Left cardiac atrium (tissue), 4 donors: ENCODE results near the gene NOTCH1. TPM values are rescaled to one million over a fixed set of nuclear protein-coding genes. Genes with fewer than 3 reads are reported as not detected.

Experiments
- ATAC-seq, 2 donors: fragments of 200-7000 bp; cut with Tn5 transposase; one replicate each; pipeline ENCODE4 v1.9.1; 2020; ENCODE audit warnings: mild to moderate bottlenecking in 2 of 2, moderate library complexity in 2 of 2
- DNase-seq: peaks from one replicate; pipeline ENCODE4 v3.0.0-alpha.2; 2020
- intact Hi-C, 2 donors: fragments of 100-400 bp; cut with DNase I; formaldehyde crosslinking; loops; one replicate each; pipeline versions ENCODE4 v1.14.1 to v1.15.1; 2022 to 2023
- total RNA-seq, 2 donors: library from RNA; stranded (reverse); fragmentation: NEBNext Ultra II Directional; extraction: Animal tissue kit (Norgen Biotek cat#: 25700); gene quantifications; one replicate each; pipeline ENCODE4 v1.2.1, GENCODE V29; 2021
- donor health status: DM: no; HTN: yes; CAD: no.
- donor health status: DM: no; HTN: yes; CAD: no; lungs with severe emphysema.
- donor health status: DM: yes; HTN: yes; CAD: no.
- donor health status: Dilated cardiomyopathy.

The NOTCH1 gene
- total RNA-seq, 2 donors from 2014 or later = 22.7 to 36.0 TPM

DNA sequence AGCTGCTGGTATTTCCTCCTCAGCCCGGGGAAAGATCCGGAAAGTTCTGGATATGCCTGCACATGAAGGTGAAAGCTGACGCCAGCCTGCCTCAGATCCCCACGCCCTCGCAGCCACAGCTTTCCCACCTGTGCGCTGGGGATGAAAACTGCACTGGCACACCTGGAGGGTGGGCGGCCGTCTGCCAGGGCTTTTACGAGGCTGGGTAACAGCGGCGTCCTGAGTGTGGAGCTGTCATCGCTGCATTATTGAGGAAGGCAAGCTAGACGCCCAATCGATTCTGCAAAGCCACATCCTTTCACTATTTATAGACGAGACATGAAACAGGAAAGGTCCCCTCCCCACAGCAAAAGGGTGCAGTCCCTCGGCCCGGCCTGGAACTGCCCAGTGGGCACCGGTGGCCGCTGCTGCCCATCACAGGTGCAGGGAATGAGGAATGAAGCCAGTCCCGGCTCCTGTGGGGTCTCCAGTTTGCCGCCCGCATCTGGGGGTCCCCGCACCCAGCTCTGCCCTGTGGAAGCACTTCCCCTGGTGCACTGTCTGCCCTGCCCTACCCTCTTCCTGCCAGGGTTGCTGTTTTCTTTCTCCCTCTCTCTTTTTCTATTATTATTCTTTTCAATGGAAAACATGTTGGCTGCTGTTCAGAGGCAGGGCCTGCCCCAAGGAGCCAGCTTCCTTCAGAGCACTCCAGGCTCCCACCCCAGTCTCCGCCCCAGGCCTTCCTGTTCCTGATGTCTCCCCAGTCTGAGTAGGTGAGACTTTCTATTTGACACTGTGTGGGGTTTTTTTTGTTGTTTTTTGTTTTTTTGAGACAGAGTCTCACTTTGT, 7.0 kb downstream of the NOTCH1 start:
- ATAC-seq (peak in 1 of 2 donors; percentile 53), DNase-seq (peak; percentile 80)
- intact Hi-C loops = no loop called here

DNA sequence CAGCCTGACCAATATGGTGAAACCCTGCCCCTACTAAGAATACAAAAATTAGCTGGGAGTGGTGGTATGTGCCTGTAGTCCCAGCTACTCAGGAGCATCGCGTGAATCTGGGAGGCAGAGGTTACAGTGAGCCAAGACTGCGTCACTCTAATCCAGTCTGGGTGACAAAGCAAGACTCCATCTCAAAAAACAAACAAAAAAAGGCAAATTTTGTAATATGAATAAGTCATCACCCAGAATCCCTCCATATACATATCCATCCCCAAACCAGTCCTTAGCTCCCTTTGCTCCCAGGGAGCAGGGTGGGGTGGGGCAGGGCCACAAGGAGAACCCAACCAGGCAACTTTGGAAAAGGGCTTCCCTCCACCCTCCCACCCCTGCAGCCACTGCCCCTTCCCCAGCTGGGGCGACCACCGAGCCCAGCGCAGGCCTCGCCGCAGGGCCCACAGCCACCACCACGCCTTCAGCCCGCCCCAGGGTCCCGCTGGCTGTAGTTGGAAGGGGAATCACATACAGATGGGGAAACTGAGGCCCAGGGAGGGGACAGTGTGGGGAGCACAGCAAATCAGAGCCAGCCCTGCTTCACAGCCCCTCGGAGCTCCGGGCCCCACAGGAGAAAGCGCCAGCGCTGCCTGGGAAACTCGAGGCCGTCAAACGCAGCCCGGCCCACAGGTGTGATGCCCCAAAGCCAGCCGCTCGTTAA, 7.8 kb downstream of the NOTCH1 start:
- ATAC-seq (no peak), DNase-seq (no peak)
- intact Hi-C loops = no loop called here

DNA sequence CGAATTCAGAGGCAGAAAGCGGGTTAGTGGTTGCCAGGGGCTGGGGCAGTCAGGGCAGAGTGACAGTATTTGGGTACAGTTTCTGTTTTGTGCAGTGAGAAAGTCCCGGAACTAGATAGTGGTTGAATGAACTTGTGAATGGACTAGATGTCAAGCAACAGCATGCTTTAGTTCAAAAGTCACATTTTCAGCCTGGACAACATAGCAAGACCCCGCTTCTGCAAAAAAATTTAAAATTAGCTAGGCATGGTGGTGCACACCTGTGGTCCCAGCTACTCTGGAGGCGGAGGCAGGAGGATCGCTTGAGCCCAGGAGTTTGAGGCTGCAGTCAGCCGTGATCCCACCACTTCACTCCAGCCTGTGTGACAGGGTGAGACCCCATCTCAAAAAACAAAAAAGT, 8.4 kb downstream of the NOTCH1 start:
- DNase-seq (no peak), ATAC-seq (no peak)
- intact Hi-C loops = no loop called here

DNA sequence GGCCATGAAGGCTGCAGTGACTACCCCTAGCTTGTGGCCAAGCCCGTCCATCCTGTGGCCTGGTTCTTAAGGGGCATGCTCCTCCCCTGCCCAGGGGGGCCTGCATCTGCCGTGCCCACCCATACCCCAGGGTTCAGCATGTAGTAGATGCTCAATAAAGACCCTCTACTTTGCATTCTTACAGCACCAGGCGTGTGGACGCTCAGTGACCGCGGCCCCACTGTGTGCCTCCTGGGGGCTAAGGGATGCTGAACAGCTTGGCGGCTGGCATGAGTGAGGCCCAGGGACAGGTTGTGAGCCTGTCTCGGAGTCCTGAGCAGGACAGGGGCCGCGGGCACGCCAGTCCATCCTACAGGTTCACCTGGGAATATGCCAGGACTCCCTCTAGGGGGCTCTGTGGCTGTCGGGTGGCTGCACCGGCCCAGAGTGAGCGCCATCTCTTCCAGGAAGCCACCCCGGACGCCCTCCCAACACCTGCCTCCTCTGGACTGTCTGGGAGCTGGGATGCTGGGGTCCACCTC, 9.1 kb downstream of the NOTCH1 start:
- no peak for DNase-seq
- no peak for ATAC-seq
- intact Hi-C loops = no loop called here

DNA sequence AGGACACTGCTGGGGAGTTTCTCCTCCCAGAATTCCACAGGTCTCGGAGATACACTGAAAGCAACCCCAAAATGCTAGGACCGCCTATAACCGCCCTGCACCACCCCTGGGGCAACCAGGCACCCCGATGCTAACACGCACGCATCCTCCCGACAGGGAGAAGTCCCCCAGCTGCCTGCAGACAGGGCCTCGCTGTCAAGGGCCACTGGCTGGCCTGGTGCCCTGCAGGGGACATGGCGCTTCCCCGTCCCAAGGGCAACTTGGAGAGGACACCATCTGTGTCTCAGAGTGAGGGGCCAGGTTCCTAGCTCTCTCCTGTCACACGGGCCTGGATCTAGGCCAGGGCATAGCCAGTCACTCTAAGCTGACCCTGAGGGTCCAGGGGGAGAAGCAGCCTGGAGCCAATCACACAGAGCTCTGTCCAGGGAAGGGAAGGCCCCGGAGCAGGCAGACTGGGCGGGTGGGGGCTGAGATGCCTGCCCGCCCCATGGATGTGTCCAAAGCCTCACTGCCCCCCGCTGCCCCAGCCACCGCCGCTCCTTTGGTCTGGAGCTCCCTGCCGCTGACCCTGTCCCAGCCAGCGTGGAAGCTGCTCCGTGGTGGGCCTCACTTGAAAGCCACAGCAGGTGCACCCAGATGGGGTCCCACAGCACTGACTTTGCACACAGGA, 9.7 kb downstream of the NOTCH1 start:
- intact Hi-C loops = no loop called here
- no peak for ATAC-seq
- DNase-seq = no peak

DNA sequence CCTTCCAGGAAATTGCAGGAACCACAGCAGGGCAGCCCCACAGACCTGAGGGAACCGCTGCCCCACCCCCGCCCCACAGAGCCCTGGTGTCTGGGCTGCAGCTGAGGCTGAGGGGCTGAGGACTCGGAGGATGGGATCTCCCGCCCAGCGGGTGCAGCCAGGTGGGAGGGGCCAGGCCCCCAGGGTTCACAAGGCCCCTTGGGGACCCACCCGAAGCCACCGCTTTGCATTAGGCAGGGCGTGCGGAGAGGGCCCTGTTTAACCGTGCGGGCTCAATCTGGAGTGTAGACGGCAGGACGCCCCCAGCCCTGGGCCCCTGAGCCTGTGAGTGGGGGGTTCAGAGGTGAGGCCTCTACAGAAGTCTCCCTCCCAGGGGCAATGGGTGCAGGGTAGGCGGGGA, 10.8 kb downstream of the NOTCH1 start:
- intact Hi-C loops = no loop called here
- no peak for DNase-seq
- ATAC-seq = no peak

DNA sequence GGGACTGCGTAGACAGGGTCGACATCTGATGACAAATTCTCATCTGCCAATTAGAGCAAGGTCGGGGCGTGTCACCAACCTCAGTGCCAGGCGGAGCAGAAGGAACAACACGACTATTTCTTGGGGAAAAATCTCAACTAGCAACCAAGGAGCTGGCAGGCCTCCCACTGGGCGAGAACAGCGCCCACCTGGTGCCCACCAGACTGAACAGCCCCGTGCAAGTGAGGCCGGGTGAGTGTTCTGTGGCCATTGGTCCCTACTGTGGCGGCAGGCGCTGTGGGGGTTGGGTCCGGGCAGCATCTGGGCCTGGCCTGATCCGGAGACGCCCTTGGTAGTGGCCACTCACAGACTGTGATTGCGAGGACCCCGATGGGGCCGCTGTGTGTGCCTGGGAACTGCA, 11.5 kb downstream of the NOTCH1 start:
- ATAC-seq (no peak), DNase-seq (no peak)
- intact Hi-C loops = no loop called here

DNA sequence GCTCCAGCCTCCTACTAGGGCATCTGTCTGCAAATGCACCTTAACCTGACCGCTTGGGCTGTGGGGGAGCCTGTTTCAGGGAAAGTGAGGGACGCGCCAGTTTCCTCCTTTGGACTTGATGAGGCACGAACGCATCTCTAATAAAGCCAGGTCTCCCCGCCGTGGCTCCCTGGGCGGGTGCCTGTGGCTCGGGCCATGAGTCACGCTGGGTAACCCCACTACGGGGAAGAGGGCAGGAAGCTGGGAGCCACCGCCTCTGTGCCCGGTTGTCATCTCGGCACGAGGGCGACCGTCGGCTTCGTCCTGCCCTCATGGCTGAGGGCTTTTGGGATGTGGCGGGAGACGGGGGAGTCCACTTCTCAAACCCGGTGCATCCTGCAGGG, 12.1 kb downstream of the NOTCH1 start:
- DNase-seq (peak; percentile 75), ATAC-seq (peak in 1 of 2 donors; percentile 37)
- intact Hi-C loops = no loop called here

DNA sequence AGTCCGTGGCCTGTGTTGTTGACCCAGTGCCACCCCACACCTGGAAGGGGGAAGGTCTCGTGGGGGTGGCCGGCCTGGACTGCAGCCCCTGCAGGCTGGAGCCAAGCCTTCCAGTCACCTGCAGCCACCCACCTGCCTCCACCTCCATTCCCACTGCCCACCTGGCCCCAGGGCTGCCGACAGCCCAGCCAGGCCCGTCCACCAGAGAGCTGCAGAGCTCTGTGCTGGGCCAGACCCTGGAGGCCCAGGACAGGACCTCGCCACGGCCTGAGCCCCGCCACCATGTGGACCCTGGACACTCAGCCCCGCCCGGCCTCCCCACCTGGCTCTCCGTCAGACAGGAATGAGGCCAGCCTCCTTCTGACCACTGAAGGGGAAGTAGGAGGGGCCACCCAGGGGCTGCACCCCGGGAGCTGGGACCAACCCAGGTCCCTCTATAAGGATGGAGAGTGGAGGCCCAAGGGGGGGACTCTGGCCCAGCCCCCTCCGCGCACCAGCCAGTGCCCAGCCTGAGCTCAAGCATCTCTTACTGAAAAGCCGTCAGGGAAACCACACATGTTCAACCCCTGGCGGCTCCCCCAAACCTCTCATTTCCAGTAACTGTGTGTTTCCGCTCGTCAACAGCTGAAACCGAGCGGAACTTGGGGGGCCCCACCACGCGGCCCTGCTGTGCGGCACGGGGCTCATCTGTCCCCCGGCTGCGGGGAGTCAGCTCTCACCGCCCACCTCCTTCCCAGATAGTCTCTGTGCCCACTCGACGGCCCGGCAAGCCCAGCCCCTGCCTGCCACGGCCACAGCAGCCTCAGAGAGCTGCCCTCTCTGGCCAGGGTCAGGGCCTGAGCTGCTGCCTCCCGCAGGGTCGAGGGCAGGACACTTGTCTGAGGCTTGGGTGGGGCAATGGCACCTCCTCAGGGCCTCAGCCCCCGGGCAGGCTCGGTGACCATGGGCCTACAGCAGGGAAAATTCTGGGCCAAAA, 12.8 kb downstream of the NOTCH1 start:
- ATAC-seq = no peak
- no peak for DNase-seq

DNA sequence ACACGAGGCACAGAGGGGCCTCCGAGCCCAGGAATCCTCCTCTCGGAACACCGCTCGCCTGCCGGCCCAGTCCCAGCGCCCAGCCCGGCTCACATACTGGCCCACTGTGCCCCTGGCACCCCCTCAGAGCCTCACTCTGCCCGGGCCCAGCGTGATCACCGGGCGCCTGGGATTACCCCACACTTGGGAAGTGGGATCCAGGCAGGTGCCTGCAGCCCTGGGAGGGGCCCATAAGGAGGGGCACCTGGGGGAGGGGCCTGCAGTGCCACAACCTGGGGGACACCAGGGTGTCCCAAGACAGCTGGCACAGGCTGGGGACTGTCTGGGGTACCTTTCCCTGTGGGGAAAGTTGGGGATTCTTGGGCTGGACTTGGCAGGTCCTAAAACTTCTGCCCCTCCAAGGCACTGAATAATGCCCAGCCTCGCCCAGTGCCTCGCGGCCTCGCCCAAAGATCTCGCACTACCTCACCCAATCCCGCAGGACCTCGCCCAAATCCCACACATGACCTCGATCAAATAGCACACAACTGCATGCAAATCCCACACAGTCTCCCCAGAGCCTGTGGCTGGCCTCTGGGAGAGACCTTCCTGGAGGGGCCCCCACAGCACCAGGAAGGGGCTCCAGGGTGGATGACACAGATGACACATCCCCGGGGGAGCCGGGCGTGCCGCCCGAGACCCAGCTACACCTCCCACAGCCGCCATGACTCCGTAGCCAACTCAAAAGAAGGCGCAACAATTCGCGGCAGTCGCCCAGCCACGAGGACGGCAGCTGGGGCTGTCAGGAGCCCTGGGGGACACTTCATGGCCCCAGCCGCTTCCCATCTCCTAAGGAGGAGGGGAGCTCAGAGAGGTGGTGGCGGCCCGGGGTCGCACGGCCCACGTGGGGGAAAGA, 13.7 kb downstream of the NOTCH1 start:
- no peak for ATAC-seq
- DNase-seq = no peak
- intact Hi-C loops = no loop called here

More for the DNA sequence above, 12.8 kb downstream of the NOTCH1 start:
- intact Hi-C loops = no loop called here

DNA sequence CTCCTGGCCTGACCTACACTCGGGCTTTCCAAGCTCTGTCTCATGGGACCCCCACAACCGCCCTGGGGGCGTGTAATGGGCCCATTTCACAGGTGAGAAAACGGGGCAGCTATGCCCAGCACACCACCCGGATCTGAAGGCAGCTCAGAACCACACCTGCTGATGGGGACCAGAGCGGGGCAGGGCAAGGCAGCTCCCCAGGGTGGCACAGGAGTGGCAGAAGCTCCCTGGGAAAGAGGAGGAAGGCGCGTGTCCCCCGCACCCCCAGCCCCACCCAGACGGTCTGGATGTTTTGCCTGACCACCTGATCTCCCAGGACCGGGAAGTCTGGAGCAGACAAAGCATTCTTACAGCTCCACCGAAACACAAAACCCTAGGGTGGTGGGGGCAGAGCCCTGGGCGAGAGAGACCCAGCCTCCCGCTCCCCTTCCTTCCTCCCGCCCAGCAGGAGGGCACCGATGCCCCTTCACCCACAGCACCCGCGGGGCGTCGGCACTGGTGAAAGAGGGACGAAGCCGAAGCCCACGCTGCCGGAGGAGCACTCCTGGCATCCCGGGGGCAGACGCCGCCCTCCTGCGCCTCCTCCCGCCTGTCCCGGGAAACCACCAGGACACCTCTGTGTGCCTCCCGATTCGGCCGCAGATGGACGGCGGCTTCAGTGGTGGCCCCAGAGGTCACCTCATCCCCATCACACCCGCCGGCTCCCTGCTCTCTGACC, 14.5 kb downstream of the NOTCH1 start:
- no peak for DNase-seq
- ATAC-seq = no peak
- intact Hi-C loops = no loop called here

DNA sequence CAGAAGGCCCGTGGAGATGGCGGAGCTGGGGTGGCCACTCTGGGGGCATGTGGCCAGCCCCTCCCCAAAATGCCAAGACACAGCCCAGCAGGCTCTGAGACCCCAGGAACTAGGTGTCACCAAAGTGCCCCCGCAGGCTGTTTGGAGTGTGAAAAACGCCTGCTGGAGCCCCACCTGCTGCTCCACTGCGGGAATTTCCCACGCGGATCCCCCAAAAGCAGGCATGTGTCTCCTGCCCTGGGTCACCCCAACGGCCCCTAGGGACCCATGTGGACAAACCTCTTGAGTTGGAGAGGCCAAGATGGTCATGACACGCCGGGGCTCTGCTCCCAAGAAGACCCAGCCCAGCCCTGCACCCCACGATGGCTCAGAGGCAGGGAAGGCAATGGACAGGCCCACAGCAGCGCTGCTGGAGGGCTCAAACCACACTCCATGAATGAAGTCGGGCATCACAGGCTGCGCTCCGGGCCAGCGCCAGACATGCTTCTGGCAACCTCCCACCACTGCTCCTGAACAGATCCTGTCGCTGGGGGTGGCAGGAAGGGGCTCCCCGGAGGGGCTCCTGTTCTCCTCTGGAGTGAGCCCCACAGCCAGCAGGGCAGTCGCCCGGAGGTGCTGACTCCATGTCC, 15.3 kb downstream of the NOTCH1 start:
- DNase-seq = no peak
- no peak for ATAC-seq
- intact Hi-C loops = no loop called here

DNA sequence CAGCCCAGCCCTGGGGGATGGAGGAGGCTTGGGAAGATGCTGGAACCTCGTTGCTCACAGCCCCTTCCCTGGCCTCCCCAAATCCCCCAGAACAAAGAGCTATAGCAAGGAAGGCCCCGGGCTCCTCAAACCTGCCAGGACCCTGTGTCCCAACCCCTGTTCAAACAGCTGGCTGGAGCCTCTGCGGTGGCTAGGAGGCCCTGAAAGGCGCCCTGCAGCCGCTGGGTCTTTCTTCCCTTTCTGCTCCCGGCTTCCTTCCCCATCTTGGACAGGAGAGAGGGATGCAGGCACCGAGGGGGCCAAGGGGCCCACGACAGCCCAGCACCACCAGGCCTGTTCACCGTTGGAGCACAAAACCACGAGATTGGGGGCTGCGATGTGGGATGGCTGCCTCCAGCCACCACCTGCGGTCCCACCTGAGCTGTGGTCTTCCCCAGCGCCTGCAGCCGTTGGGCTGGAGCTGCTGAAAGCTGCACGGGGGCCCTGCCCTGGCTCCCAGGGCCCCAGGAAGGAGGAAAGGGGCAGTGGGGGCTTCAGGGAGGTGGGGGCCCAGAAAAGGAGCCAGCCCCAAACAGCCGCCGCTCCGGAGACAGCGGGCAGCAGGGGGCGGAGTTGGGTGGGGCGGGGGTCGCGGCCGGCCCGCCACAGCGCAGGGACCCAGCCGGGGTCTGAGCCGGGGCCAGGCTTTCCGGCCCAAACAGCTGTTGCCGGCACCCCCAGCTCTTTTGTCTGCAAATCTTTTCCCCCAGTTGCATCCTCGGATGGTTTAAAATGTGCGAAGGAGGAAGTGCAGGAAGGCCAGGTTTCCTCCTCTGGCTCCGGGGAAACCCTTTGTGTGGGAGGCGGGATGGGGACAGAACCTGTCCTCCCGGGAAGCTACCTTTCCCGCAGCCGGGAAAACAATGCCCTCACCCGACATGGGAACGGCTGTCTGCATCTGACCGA, 16.1 kb downstream of the NOTCH1 start:
- ATAC-seq (peak in 1 of 2 donors; percentile 4), DNase-seq (no peak)
- intact Hi-C loops = no loop called here

DNA sequence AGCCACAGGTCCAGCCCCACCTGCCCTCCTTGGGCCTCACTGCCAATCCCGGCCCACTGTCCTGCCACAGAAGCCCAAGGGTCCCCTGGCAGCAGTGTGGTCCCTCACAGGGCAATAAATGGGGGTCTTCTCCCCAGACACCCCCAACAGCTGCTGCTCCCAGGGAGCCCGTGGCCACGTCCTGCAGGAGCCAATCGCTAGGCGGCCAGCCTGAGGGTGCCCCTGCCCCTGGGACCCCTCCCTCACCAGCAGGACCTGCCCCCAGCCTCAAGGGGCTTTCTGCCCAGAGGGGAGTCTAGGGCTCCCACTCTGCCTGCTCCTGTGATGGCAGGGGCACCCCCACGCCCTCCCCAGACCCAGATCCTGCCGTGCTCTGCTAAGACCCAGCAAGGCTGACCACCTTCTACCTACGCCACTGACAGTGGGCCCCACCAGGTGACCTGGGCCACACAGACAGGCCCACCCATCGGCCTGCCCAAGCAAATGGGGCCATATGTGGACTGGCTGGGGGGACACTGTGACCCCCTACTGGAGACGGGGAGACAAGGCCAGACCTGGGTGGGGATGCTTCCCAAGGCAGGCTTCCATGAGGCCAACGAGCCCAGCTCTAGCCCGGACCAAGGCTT, 17.0 kb downstream of the NOTCH1 start:
- ATAC-seq (no peak), DNase-seq (no peak)
- intact Hi-C loops = no loop called here
